Coronary artery (tissue), 2 donors: ENCODE data around the gene PCDH9.

Experiments
- DNase-seq: peaks from one replicate; pipeline ENCODE4 v3.0.0-alpha.2; 2017; ENCODE audit warnings: low spot score
- H3K27ac ChIP-seq, 2 donors: fragments of 200-600 bp; sonication (generic); one replicate each; pipeline ENCODE4 v1.5.1; 2016 to 2019
- H3K4me3 ChIP-seq: fragments of 200-600 bp; sonication (generic); 2 replicates; pipeline ENCODE4 v1.5.1; 2016; ENCODE audit warnings: mild to moderate bottlenecking, moderate library complexity
- CTCF ChIP-seq: fragments of 200-600 bp; sonication (generic); IDR thresholded peaks from one replicate; pipeline ENCODE4 v1.5.1; 2019; ENCODE audit warnings: antibody characterized with exemption

PCDH9 gene

DNA sequence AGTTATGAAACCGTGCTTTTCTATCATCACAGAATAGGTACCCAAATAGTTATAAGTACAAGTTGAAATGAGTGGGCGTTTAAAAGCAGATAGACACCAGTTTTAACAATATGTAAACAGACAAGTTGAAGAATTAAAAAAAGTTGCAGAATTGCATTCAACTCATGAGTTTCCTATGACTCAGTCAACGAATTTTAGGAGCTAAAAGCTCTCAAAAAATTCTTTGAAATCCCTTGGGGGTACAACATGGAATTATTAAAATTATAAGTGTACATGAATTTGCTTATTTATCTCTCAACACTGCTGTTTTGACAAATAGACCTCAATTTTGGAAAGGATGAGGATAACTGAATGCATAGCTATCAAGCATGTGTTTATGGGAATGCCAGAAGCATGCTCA, 693.4 kb downstream of the PCDH9 start:
- no peak for DNase-seq
- TF ChIP-seq CTCF: no peak
- H3K27ac ChIP-seq: no peak overlapping the region
- no peak overlapping the region for H3K4me3 ChIP-seq

DNA sequence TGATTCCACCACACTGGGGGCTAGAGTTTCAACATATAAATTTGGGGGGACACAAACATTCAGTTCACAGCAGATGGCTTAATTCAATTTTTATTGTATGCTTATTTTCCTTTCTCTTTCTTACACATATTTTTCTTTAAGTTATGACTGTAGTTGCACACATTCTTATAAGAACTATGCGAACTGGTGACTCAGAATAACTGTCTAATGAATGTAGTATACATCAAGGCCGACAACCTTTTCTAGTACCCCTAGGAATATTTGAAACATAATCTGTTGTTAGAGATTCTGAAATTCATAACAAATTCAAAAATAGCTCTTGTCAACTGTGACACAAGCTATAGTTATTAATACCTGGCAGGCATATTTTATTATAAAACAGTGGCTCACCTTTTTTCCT, 695.6 kb downstream of the PCDH9 start:
- no peak for DNase-seq
- TF ChIP-seq CTCF: no peak
- no peak overlapping the region for H3K4me3 ChIP-seq
- no peak overlapping the region for H3K27ac ChIP-seq

- DNase-seq: no peak
- H3K27ac ChIP-seq: no peak overlapping the region
- no peak for TF ChIP-seq CTCF
- no peak overlapping the region for H3K4me3 ChIP-seq
Observed at GRCh38 chr13:66532845-66533244, 697.3 kb downstream of the PCDH9 start.

DNA sequence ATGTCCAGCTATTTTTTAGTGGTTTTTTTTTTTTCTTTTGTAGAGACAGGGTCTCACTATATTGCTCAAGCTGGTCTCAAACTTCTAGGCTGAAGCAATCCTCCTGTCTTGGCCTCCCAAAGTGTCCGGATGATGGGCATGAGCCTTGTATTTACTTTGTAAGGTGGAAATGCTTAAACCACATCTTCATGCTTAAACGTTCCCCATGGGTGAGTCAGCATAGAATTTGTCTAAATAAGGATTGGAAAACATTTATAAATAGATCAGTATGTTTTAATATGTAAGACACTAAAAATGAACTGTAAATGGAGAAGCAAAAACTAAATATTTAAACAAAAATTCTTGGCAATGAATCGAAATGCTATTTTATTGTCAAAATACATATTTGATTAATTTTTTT, 698.0 kb downstream of the PCDH9 start:
- no peak for DNase-seq
- TF ChIP-seq CTCF: no peak
- Histone ChIP-seq H3K4me3 (no peak overlapping the region), H3K27ac (no peak overlapping the region)

DNA sequence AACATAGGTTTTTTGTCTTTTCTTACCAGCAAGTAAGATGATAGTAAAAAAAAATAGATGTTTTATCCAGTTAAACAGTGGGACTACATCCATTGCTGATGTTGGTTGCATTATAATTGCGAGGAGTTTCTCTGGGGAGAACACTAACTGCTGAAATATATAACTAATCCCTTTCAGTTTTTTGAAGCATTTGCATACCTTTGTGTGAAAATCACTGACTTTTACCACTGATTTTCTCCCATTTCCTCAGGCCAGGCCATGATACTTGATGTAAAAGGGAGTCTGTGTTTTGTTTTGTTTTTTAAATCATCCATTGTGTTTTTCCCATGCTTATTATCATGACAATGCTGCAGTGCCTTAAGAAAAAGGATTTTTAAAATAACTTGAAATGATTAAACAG, 699.5 kb downstream of the PCDH9 start:
- no peak overlapping the region for H3K4me3 ChIP-seq
- no peak overlapping the region for H3K27ac ChIP-seq
- DNase-seq: no peak
- no peak for TF ChIP-seq CTCF

GRCh38 chr13:66530158-66530557, 700.0 kb downstream of the PCDH9 start:
- no peak overlapping the region for H3K27ac ChIP-seq
- H3K4me3 ChIP-seq: no peak overlapping the region
- DNase-seq: no peak
- no peak for TF ChIP-seq CTCF

- Histone ChIP-seq H3K27ac (no peak overlapping the region), H3K4me3 (no peak overlapping the region)
- no peak for TF ChIP-seq CTCF
- no peak for DNase-seq
Observed at GRCh38 chr13:66528944-66529576, 701.1 kb downstream of the PCDH9 start.
